GM21528 (cell line): ENCODE data around the gene OR52A5.
"Not testable (repeated sequence)": the region's sequence is repeated elsewhere in the genome, so short reads cannot be mapped to it uniquely, and the experiment has no call there.

Source experiments
- ATAC-seq: cut with Tn5 transposase; IDR thresholded peaks from one replicate; pipeline ENCODE4 v1.9.1; 2021; ENCODE audit warnings: mild to moderate bottlenecking, moderate library complexity; ENCODE audit not compliant: unreplicated experiment, low FRiP score

Gene OR52A5

GRCh38 chr11:5137996-5138395 lies at the start of gene OR52A5:
TSS of gene OR52A5 (minus strand) at chr11:5138356. CDS start at chr11:5132642, 5,714 bp downstream.
- ATAC-seq = no peak

GRCh38 chr11:5178046-5178837 lies 40.1 kb upstream of the OR52A5 start:
- ATAC-seq = no peak

GRCh38 chr11:5174934-5175333 lies 36.8 kb upstream of the OR52A5 start:
- ATAC-seq = no peak

- ATAC-seq = no peak
Observed at GRCh38 chr11:5171856-5172255, 33.7 kb upstream of the OR52A5 start.

GRCh38 chr11:5165898-5166297 lies 27.7 kb upstream of the OR52A5 start:
- ATAC-seq = not testable (repeated sequence)

GRCh38 chr11:5164807-5165206 lies 26.7 kb upstream of the OR52A5 start:
- ATAC-seq = not testable (repeated sequence)

- not testable (repeated sequence) for ATAC-seq
Observed at GRCh38 chr11:5161045-5161444, 22.9 kb upstream of the OR52A5 start.

- not testable (repeated sequence) for ATAC-seq
Observed at GRCh38 chr11:5160217-5160616, 22.1 kb upstream of the OR52A5 start.

GRCh38 chr11:5159806-5160205 lies 21.6 kb upstream of the OR52A5 start:
- no peak for ATAC-seq

GRCh38 chr11:5154657-5155056 lies 16.5 kb upstream of the OR52A5 start, which contains the start of gene OR52A1:
TSS of gene OR52A1 (minus strand) at chr11:5154757. CDS start at chr11:5152369, 2,388 bp downstream.
- ATAC-seq = no peak

GRCh38 chr11:5153574-5154431 lies 15.6 kb upstream of the OR52A5 start:
- ATAC-seq = no peak

- no peak for ATAC-seq
Observed at GRCh38 chr11:5151713-5152153, 13.6 kb upstream of the OR52A5 start.

- not testable (repeated sequence) for ATAC-seq
Observed at GRCh38 chr11:5144206-5144605, 6.0 kb upstream of the OR52A5 start.

- ATAC-seq = no peak
Observed at GRCh38 chr11:5137014-5137413, 1.1 kb downstream of the OR52A5 start.

- ATAC-seq = no peak
Observed at GRCh38 chr11:5136261-5136660, 1.9 kb downstream of the OR52A5 start.

GRCh38 chr11:5131584-5132335 lies 6.4 kb downstream of the OR52A5 start:
- ATAC-seq = no peak

- no peak for ATAC-seq
Observed at GRCh38 chr11:5129457-5129877, 8.7 kb downstream of the OR52A5 start.

- no peak for ATAC-seq
Observed at GRCh38 chr11:5124891-5125620, 13.1 kb downstream of the OR52A5 start.

GRCh38 chr11:5123802-5124521 lies 14.2 kb downstream of the OR52A5 start:
- peak; percentile 91 for ATAC-seq
